Neural progenitor cell (in vitro differentiated cells): ENCODE data around the gene CCAR1.

Experiments
- CTCF ChIP-seq: fragments of 200-600 bp; sonication (generic); IDR thresholded peaks from 2 replicates; pipeline ENCODE4 v1.5.1; 2017; ENCODE audit warnings: antibody characterized with exemption, mild to moderate bottlenecking
- EZH2 ChIP-seq: fragments of 200-600 bp; sonication (generic); IDR thresholded peaks from 2 replicates; pipeline ENCODE4 v1.6.1; 2017; ENCODE audit warnings: antibody characterized with exemption, mild to moderate bottlenecking, moderate library complexity
- EZH2phosphoT487 ChIP-seq: fragments of 200-600 bp; sonication (generic); IDR thresholded peaks from 2 replicates; pipeline ENCODE4 v1.6.1; 2017; ENCODE audit warnings: antibody characterized with exemption

DNA sequence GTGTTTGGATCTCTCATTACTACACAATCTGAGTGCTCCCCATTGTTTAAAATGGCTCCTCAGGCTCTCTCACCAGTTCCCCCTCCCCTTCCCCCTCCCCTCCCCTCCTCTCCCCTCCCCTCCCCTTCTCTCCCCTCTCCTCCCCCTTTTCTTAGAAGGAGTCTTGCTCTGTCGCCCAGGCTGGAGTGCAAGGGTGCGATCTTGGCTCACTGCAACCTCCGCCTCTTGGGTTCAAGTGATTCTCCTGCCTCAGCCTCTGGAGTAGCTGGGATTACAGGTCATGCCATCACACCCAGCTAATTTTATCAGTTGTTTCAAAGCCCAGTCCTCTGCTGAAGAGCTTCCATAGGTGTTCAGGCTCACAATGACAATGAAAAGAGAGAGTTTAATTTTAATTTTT is 3.6 kb upstream of the CCAR1 start:
- TF ChIP-seq CTCF (no peak), EZH2 (no peak), EZH2phosphoT487 (no peak)
